ENCODE data around the gene IKBKE. TPM values are rescaled to one million over a fixed set of nuclear protein-coding genes. Genes with fewer than 3 reads are reported as not detected.

IKBKE gene
- total RNA-seq, 1 experiment from 2014 or later = 5.1 TPM

- POLR2A ChIA-PET = no interaction called here
- CTCF ChIA-PET = no interaction called here
- ATAC-seq (no peak), DNase-seq (ENCODE audit: low read depth, low spot score) (no peak)
- Histone ChIP-seq H3K4me3 (replicated peaks in 1 of 2; ENCODE audit: low read depth in 1 of 2, low read length in 2 of 2) (no peak overlapping the region), H4K20me1 (ENCODE audit: insufficient read depth) (no peaks in the 10 kb centered on the region), H3K36me3 (ENCODE audit: control insufficient read depth in 1 of 2, insufficient read depth in 2 of 2, low read length in 2 of 2) (no peaks in the 10 kb centered on the region), H3K79me2 (ENCODE audit: insufficient read depth, low read length) (no peaks in the 10 kb centered on the region), H3K9me3 (ENCODE audit: control insufficient read depth in 1 of 2, insufficient read depth in 1 of 2, low read depth in 1 of 2, low read length in 2 of 2) (no peaks in the 10 kb centered on the region), H3K4me1 (ENCODE audit: control insufficient read depth in 1 of 2, insufficient read depth in 2 of 2, low read length in 2 of 2) (peaks cover 0 to 6% of the 10 kb centered on the region in 2 experiments; a peak in 1 of 4 replicates), H3K27me3 (ENCODE audit: insufficient read depth, low read length) (no peaks in the 10 kb centered on the region), H3K4me2 (ENCODE audit: low read length) (no peak overlapping the region), H3K9ac (ENCODE audit: low read length) (no peak overlapping the region), H2AFZ (ENCODE audit: low read depth, low read length, poor library complexity, severe bottlenecking) (no peak overlapping the region), H3K27ac (ENCODE audit: low read depth, low read length) (no peak overlapping the region), H3K9me2 (ENCODE audit: insufficient read depth) (no peaks in the 10 kb centered on the region)
- TF ChIP-seq POLR2A (IDR thresholded peaks at IDR 0.05; ENCODE audit: borderline replicate concordance, extremely low read depth, insufficient read depth, insufficient read length) (no peak), REST (IDR thresholded peaks at IDR 0.05; ENCODE audit: low read depth) (no peak), FOSL1 (IDR thresholded peaks at IDR 0.05; ENCODE audit: low read depth) (no peak), RAD21 (IDR thresholded peaks at IDR 0.05; ENCODE audit: low read depth) (no peak), CTCF (IDR thresholded peaks at IDR 0.05 in 2 of 3, conservative IDR thresholded peaks at IDR 0.05 in 1 of 3; ENCODE audit: borderline replicate concordance in 1 of 3, insufficient read depth in 1 of 3, low read depth in 2 of 3, low read length in 2 of 3) (no peak), CBX3 (IDR thresholded peaks at IDR 0.05; ENCODE audit: low read depth) (no peak), EZH2 (IDR thresholded peaks at IDR 0.05) (no peak), ATF3 (IDR thresholded peaks at IDR 0.05) (no peak), ZNF274 (IDR thresholded peaks at IDR 0.05; ENCODE audit: low read depth, low read length) (no peak), MAX (IDR thresholded peaks at IDR 0.05) (no peak), EGR1 (IDR thresholded peaks at IDR 0.05; ENCODE audit: low read depth) (no peak), ELF1 (IDR thresholded peaks at IDR 0.05; ENCODE audit: borderline replicate concordance, low read depth) (no peak), SIN3A (IDR thresholded peaks at IDR 0.05; ENCODE audit: low read depth) (no peak), SRF (IDR thresholded peaks at IDR 0.05; ENCODE audit: low read depth) (no peak), SP1 (IDR thresholded peaks at IDR 0.05; ENCODE audit: low read depth) (no peak)
- intact Hi-C loops (cut with micrococcal nuclease) = no loop called here
- BruUV-seq (replicated peaks) = no TSS peak
- RAD21 ChIA-PET (ENCODE audit: low non-redundant PET in 1 of 2, low total read pairs in 2 of 2, uncharacterized antibody in 2 of 2, unreplicated experiment in 2 of 2) = no interaction called here
Observed at GRCh38 chr1:206484901-206485300, 14.6 kb downstream of the IKBKE start.
